ENCODE results near the gene GFRA4.

DNA sequence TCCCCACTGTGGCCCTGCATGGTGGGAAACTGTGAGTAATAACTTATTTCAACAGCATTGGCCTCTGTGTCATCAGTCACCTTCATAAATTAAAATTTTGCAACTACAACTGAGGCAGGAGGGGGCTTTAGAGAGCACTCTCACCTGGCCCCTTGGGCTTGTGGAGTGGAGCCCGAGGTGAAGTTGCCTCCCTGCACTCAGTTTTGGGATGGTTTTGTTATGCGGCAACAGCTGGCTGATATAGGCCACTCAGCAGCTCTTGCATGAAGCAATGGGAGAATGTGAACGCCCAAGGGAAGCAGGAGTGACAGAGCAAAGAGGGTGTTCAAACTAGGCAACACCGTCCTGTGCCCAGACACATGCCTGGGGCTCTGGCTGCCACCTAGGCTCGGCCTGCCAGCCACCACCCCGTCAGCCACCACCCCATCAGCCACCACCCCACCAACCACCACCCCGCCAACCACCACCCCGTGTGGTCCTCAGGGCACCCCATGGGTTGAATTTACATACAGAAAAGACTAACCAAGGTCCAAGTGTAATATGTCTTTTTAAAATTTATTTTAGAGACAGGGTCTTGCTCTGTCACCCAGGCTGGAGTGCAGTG, 4.3 kb upstream of the GFRA4 start:
- TF ChIP-seq, protein P1, sequence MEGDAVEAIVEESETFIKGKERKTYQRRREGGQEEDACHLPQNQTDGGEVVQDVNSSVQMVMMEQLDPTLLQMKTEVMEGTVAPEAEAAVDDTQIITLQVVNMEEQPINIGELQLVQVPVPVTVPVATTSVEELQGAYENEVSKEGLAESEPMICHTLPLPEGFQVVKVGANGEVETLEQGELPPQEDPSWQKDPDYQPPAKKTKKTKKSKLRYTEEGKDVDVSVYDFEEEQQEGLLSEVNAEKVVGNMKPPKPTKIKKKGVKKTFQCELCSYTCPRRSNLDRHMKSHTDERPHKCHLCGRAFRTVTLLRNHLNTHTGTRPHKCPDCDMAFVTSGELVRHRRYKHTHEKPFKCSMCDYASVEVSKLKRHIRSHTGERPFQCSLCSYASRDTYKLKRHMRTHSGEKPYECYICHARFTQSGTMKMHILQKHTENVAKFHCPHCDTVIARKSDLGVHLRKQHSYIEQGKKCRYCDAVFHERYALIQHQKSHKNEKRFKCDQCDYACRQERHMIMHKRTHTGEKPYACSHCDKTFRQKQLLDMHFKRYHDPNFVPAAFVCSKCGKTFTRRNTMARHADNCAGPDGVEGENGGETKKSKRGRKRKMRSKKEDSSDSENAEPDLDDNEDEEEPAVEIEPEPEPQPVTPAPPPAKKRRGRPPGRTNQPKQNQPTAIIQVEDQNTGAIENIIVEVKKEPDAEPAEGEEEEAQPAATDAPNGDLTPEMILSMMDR (IDR thresholded peaks at IDR 0.05): no peak
- no peak for TF ChIP-seq POLR2A (IDR thresholded peaks at IDR 0.05)

Measured in adrenal gland (tissue), 5 donors.